ENCODE results near the gene NDST4.

- no peak for TF ChIP-seq SUZ12 (IDR thresholded peaks at IDR 0.05; ENCODE audit: extremely low read depth, insufficient read depth, insufficient read length)
- no peak for TF ChIP-seq YY1 (IDR thresholded peaks at IDR 0.05; ENCODE audit: insufficient read depth, insufficient read length)
- no peak for TF ChIP-seq ZNF274 (IDR thresholded peaks at IDR 0.05; ENCODE audit: low read depth, low read length)
These were observed 282.8 kb downstream of the NDST4 start for GRCh38 chr4:114830628-114831027.
